SK-N-SH treated with all-trans-retinoic acid at 6 μM for 48 hours (cell line): ENCODE data around the gene OSBPL3.

Experiments
- ARNTL ChIP-seq: fragments of 450-650 bp; formaldehyde crosslinking; IDR thresholded peaks from 2 replicates; pipeline ENCODE4 v1.5.0; 2020; ENCODE audit warnings: low read depth, mild to moderate bottlenecking, moderate library complexity, borderline replicate concordance
- ESRRG ChIP-seq: fragments of 250-450 bp; sonication (Bioruptor Pico); IDR thresholded peaks from 2 replicates; pipeline ENCODE4 v1.6.1; 2021; ENCODE audit warnings: mild to moderate bottlenecking
- ISL1 ChIP-seq: fragments of 250-450 bp; sonication (Bioruptor Pico); IDR thresholded peaks from 2 replicates; pipeline ENCODE4 v2.1.2; 2022; ENCODE audit warnings: mild to moderate bottlenecking, moderate library complexity
- OSR1 ChIP-seq: fragments of 250-450 bp; sonication (Bioruptor Pico); IDR thresholded peaks from 2 replicates; pipeline ENCODE4 v1.8.0; 2022; ENCODE audit warnings: moderate library complexity, mild to moderate bottlenecking, inconsistent platforms
- PATZ1 ChIP-seq: fragments of 250-450 bp; sonication (Bioruptor Pico); IDR thresholded peaks from 2 replicates; pipeline ENCODE4 v1.8.0; 2020; ENCODE audit warnings: mild to moderate bottlenecking, moderate library complexity, borderline replicate concordance
- POU6F1 ChIP-seq: fragments of 250-450 bp; sonication (Bioruptor Pico); IDR thresholded peaks from 2 replicates; pipeline ENCODE4 v1.8.0; 2021; ENCODE audit warnings: low read depth, mild to moderate bottlenecking, moderate library complexity, borderline replicate concordance
- RARB ChIP-seq: fragments of 250-450 bp; sonication (Bioruptor Pico); IDR thresholded peaks from 2 replicates; pipeline ENCODE4 v1.8.0; 2021; ENCODE audit warnings: mild to moderate bottlenecking, moderate library complexity
- TCF4 ChIP-seq: fragments of 250-450 bp; sonication (Bioruptor Pico); IDR thresholded peaks from 2 replicates; pipeline ENCODE4 v1.8.0; 2021; ENCODE audit warnings: mild to moderate bottlenecking, moderate library complexity, borderline replicate concordance
- TSHZ2 ChIP-seq: fragments of 250-450 bp; sonication (Bioruptor Pico); IDR thresholded peaks from 2 replicates; pipeline ENCODE4 v1.5.0; 2020; ENCODE audit warnings: mild to moderate bottlenecking, moderate library complexity
- ZFP3 ChIP-seq: fragments of 250-450 bp; sonication (Bioruptor Pico); IDR thresholded peaks from 2 replicates; pipeline ENCODE4 v1.5.0; 2020; ENCODE audit warnings: mild to moderate bottlenecking, moderate library complexity
- ZFP30 ChIP-seq: fragments of 450-650 bp; formaldehyde crosslinking; IDR thresholded peaks from 2 replicates; pipeline ENCODE4 v1.5.0; 2022; ENCODE audit warnings: mild to moderate bottlenecking, moderate library complexity
- ZNF565 ChIP-seq: fragments of 450-650 bp; formaldehyde crosslinking; conservative IDR thresholded peaks from 2 replicates; pipeline ENCODE4 v1.5.0; 2020; ENCODE audit warnings: low read depth, mild to moderate bottlenecking, moderate library complexity
- TF ChIP-seq, protein P1 (sequence below): fragments of 250-450 bp; sonication (Bioruptor Pico); IDR thresholded peaks from 2 replicates; pipeline ENCODE4 v1.5.1; 2020; ENCODE audit warnings: low read depth, mild to moderate bottlenecking, moderate library complexity

DNA sequence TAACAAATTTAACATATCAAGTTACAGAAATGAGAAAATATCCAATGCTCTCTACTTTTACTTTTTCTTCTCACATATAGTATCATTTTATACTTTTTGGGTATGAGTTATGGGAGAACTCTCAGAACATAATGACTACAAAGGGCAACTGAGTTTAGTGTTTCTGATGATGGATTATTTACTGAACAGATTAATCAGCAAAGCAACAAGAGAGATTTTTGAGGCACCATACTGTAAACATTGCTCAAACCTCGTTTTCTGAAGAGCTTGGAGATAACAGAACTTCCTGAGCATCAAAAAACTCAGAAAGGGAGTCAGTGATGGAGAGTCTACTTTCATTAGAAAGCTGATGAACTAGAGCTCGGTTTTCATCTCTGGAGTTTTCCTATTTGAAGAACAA, 137.9 kb downstream of the OSBPL3 start:
- no peak for TF ChIP-seq ISL1 (CRISPR knock-in tag)
- TF ChIP-seq TCF4 = no peak
- TF ChIP-seq PATZ1 (CRISPR knock-in tag) = no peak
- TF ChIP-seq ZFP3 (CRISPR knock-in tag) = no peak
- TF ChIP-seq, protein P1, sequence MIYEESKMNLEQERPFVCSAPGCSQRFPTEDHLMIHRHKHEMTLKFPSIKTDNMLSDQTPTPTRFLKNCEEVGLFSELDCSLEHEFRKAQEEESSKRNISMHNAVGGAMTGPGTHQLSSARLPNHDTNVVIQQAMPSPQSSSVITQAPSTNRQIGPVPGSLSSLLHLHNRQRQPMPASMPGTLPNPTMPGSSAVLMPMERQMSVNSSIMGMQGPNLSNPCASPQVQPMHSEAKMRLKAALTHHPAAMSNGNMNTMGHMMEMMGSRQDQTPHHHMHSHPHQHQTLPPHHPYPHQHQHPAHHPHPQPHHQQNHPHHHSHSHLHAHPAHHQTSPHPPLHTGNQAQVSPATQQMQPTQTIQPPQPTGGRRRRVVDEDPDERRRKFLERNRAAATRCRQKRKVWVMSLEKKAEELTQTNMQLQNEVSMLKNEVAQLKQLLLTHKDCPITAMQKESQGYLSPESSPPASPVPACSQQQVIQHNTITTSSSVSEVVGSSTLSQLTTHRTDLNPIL (CRISPR knock-in tag) = no peak
- no peak for TF ChIP-seq ZNF565 (CRISPR knock-in tag)
- no peak for TF ChIP-seq OSR1 (CRISPR knock-in tag)
- no peak for TF ChIP-seq TSHZ2 (CRISPR knock-in tag)
- TF ChIP-seq POU6F1 (CRISPR knock-in tag) = no peak
- no peak for TF ChIP-seq RARB
- TF ChIP-seq ZFP30 (CRISPR knock-in tag) = no peak
- no peak for TF ChIP-seq ARNTL (CRISPR knock-in tag)
- TF ChIP-seq ESRRG = no peak
